Measurements from ENCODE around the gene LEO1.

GRCh38 chr15:51939216-51939615, 32.4 kb downstream of the LEO1 start:
- TF ChIP-seq EZH2 (IDR thresholded peaks at IDR 0.05; ENCODE audit: borderline replicate concordance, low read depth, low read length, severe bottlenecking): no peak
- TF ChIP-seq, protein P1, sequence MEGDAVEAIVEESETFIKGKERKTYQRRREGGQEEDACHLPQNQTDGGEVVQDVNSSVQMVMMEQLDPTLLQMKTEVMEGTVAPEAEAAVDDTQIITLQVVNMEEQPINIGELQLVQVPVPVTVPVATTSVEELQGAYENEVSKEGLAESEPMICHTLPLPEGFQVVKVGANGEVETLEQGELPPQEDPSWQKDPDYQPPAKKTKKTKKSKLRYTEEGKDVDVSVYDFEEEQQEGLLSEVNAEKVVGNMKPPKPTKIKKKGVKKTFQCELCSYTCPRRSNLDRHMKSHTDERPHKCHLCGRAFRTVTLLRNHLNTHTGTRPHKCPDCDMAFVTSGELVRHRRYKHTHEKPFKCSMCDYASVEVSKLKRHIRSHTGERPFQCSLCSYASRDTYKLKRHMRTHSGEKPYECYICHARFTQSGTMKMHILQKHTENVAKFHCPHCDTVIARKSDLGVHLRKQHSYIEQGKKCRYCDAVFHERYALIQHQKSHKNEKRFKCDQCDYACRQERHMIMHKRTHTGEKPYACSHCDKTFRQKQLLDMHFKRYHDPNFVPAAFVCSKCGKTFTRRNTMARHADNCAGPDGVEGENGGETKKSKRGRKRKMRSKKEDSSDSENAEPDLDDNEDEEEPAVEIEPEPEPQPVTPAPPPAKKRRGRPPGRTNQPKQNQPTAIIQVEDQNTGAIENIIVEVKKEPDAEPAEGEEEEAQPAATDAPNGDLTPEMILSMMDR (IDR thresholded peaks at IDR 0.05; ENCODE audit: borderline replicate concordance, extremely low read depth, low read length, poor library complexity, severe bottlenecking): no peak
